Embryonic facial prominence (tissue), 1 donor: ENCODE results near the gene ZNF106.

Experiments used
- DNase-seq: peaks from one replicate; pipeline ENCODE4 v3.0.0-alpha.2; 2016; ENCODE audit errors: extremely low spot score

ZNF106 gene

DNA sequence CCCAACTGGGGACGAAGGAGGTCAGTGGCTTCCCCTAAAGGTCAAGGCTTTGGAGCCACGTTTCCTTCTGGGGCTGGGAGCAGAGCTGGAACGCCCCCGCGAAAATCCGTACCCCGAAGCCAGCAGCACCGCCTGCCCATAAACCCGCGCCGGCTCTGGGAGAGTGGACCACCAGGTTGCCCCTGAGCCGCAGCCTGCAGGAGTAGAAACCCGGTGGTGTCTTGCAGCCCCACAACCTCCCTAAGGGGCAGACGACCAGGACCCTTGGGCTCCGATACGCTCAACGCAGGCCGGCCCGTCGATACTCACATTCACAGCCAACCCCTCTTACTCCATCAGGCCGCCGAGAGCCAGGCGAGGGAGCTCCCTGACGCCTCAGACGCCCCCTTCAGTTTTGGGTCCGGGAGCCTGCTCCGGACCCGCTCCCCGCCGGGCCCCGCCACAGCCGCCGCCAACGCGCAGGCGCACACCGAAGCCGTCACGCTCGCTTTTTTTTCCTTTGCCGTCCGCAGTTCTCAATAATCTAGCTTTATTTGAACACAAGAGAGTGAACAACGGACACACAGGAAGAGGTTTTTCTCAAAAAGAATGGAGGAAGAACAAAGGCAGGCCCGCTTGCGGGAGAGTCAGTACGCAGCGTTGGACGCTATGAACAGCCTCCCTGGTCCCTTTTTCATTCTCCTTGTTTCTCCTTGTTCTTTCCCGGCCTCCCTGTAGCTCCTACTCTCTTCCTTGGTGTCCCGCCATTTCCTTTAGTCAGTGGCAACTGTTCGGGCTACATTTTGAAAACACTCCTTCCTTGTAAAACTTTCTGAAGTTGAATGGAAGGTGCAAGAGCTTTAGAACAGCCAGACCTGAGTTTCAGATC is at the start of gene ZNF106:
ZNF106 (minus strand) TSS at position 471 of the 868 bp plus-strand sequence. CDS start 18,852 bp downstream, outside the sequence.
- peak; percentile 93 for DNase-seq

DNA sequence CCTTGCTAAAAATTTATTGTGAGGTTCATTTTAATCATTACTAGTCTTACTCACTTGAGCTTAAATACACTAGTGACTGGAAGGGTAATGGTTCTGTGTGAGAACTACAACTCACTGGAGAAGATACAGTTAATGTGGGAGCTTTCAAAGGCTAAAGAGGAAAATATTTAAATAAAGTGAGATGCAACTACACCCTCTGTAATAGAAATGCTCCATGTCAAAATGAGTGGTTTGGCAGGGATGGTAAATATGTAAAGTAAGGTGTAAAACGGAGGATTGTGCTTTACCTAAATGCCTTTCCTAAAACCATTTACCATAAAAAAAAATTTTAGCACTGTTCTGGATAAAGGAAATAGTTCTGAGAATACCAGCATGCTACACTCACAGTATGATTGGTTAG is 42.3 kb upstream of the ZNF106 start:
- DNase-seq = no peak

DNA sequence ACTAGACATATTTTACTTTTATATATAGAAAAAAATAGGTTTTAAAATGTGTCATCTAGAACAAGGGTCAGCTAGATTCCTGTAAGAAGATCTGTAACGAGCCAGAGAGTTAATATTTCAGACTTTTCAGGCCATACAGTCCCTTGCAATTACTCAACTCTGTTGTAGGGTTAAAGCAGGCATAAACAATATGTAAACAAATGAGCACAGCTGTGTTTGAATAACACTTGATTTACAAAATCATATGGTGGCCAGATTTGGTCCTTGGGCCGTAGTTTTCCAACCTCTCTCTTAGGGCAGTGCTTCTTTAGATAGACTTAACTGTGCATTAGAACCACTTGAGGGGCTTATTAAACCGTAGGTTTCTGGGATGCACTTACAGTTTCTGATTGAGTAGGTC is 38.0 kb upstream of the ZNF106 start:
- DNase-seq = no peak

DNA sequence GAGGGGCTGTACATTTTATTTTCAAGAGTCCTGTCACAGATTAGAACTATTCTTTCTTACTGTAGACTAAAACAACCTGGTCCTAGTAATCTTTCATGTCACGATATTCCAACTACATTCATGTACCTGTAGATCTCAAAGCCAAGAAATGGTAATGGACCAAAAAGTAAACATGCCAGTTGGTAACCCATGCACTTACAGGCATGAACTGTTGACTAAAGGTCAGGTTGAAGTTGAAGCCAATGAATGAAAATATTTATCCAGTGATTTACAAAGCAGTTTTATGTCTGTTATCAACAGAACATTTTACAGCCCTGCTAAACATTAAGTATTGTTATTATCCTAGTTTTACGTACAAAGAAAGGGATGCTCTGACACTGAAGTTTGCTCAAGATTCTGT is 32.4 kb upstream of the ZNF106 start:
- DNase-seq = no peak

DNA sequence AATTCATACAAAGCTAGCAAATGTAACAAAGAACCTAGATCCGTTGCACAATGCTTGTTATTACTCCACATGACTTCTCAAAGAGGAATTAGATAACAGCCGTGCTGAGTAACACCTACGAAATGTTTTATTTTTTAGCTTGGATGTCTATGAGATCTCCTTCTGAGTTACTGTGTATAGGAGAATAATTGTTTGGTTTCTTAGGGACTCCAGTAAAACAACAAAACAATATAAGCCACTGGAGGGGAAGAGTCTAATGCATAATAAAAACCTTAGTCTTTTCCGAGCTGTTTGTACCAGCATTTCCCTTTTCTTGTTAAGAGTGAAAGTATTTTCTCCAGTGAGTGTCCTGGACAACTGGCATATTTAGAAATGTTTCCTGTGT is 20.1 kb upstream of the ZNF106 start:
- DNase-seq = no peak

DNA sequence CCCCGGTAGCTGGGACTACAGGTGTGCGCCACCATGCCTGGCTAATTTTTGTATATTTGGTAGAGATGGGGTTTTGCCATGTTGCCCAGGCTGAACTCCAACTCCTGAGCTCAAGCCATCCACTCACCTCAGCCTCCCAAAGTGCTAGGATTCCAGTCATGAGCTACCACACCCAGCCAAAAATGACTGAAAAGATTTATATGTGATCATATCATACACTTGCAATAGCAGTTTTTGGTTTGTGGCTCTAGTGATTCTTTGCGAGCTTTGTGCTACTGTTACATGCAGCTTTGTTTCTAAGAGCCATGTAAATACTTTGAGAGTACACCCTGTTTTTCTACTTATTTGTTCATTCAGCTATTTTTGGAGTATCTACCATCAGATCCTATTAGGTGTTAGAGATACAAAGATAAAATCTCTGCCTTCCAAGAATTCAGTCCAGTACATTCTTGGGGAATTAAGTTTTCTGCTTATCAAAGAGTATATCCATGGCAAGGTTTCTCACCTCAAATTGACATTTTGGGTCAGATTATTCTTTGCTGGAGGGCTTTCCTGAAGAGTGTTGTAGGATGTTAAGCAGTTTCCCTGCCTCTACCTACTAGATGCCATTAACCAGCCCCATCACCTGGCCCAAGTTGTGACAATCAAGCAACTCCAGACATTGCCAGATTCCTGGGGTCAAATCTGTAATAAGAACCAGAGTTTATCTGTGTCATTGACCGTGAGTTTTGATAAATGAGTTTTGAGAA is 19.5 kb upstream of the ZNF106 start:
- DNase-seq = no peak

DNA sequence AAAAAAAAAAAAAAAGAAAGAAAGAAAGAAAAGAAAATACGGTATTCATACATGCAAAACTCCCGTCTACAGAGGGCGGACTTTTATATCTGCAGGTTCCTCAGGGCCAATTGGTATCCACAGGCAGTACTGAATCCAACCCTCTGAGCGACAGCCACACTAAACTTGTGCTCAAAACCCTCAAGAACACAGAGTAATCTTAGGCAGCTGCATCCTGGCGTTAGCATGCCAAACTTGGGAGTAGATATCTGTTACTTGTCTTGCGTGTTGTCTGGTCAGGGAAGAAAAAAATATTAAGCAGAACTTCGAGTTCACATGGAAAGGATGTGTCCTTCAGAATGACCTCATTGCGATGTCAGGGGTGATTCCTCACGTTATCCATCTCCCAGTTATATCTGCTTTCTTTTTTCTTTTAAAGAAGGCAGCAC is 17.3 kb upstream of the ZNF106 start:
- no peak for DNase-seq

DNA sequence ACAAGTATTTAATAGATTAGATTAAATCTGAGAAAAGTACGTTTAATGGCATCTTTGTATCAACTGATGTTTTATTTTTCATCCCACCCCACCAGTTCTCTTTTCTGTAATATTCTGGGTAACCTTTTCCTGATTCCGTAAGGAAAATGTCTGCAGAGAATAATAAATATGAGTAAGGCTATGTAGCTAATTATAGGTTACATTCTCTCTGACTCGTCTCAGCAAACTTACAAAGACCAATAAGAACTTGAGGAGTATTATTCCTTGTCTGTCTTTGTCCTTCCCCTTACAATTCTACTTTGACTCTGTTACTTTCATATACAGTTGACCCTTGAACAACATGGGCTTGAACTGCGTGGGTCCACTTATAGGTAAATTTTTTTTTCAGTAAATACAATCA is 16.6 kb upstream of the ZNF106 start:
- DNase-seq = no peak

DNA sequence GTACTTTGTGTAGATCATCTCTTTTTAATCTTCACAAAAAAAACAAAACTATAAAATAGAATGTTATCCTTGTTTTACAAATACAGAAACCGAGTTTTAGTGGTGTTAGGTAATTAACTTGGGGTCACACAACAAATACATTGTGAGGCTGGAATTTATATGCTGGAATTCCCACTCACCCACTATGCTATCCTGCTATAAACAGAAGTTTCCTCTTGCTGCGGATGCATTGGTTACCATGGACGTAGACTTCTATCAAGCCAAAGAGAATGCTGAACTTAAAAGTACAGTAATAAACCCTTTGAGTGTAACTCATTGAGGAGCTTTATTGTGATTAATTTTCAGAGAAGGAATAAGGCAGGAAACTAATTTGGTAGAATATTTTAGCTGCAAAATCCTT is 13.7 kb upstream of the ZNF106 start:
- no peak for DNase-seq

DNA sequence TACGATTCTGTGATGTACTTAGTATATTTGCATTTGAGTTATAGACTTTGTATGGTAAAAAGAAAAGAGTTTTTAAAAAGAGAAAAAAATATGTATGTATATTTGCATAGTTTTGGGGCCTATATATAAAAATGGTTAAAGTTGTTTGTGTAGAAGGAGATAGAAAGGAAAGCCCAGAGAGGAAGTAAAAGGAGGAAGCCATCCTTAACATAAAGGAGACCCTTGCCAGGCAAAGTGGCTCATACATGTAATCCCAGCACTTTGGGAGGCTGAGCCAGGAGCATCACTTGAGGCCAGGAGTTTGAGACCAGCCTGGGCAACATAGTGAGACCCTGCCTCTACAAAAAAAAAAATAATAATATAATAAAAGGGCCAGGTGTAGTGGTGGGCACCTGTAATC is 12.9 kb upstream of the ZNF106 start:
- no peak for DNase-seq

DNA sequence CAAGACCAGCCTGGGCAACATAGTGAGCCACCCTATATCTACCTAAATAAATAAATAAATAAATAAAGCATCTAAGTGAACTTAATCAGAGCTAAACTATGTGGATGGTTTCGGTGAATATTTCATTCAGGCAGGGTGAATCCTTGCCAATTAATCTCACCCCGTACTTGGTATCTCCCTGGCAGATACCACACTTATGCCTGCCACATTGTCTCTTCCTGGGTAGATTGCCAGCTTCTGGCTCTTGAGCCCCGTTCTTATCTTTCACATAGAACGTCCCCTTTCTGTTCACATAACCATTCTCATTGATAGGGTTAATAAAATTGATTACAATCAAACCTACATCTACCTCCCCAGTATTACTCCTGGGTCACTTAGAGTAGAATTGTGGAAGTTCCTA is 11.5 kb upstream of the ZNF106 start:
- DNase-seq = no peak

DNA sequence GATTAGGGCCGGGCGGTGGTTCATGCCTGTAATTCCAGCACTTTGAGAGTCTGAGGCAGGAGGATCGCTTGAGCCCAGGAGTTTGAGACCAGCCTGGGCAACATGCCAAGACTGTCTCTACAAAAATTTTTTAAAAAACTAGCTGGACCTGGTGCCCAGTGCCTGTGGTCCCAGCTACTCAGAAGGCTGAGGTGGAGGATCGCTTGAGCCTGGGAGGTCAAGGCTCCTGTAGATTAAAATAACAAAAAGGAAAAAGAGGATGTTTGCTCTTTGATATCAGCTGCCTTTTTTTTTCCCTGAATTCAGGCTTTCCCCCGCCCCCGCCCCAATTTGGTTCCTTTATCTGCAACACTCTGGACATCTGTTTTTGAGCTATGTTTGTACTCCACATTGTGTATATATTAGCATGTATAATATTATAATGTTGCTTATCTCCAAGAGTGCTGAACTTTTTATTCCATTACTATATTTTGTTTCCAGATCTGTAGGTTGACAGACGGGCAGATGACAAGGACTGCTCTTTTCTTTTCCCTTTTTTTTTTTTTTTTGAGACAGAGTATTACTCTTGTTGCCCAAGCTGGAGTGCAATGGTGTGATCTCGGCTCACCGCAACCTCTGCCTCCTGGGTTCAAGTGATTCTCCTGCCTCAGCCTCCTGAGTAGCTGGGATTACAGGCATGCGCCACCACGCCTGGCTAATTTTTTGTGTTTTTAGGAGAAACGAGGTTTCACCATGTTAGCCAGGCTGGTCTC is 9.1 kb upstream of the ZNF106 start:
- DNase-seq = no peak

DNA sequence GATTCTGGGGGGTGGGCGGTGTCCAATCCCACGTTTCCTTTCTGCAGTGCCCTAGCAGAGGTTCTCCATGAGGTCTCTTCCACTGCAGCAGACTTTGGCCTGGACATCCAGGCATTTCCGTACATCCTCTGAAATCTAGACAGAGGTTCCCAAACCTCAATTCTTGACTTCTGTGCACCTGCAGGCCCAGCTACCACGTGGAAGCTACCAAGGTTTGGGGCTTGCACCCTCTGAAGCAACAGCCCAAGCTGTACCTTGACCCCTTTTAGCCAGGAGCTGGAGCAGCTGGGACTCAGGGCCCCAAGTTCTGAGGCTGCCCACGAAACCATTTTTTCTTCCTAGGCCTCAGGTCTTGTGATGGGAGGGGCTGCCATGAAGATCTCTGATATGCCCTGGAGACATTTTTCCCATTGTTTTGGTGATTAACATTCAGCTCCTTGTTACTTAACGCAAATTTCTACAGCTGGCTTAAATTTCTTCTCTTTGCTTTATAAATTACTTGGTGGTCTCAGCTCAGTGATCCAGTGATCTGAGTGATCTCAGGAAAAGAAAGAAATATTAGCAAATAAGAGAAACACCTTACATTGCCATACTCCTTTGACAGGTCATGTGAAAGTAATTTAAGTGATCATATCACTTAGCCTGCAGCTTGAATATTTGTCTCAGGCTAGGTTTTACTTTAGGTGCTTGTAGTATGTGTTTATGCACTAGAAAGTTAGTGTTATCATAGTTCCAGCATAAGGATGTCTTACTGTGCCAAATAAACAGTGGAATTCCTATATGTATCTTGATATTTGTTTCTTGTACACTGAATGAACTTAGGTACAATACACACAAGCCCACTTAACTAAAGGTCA is 7.5 kb upstream of the ZNF106 start:
- no peak for DNase-seq

DNA sequence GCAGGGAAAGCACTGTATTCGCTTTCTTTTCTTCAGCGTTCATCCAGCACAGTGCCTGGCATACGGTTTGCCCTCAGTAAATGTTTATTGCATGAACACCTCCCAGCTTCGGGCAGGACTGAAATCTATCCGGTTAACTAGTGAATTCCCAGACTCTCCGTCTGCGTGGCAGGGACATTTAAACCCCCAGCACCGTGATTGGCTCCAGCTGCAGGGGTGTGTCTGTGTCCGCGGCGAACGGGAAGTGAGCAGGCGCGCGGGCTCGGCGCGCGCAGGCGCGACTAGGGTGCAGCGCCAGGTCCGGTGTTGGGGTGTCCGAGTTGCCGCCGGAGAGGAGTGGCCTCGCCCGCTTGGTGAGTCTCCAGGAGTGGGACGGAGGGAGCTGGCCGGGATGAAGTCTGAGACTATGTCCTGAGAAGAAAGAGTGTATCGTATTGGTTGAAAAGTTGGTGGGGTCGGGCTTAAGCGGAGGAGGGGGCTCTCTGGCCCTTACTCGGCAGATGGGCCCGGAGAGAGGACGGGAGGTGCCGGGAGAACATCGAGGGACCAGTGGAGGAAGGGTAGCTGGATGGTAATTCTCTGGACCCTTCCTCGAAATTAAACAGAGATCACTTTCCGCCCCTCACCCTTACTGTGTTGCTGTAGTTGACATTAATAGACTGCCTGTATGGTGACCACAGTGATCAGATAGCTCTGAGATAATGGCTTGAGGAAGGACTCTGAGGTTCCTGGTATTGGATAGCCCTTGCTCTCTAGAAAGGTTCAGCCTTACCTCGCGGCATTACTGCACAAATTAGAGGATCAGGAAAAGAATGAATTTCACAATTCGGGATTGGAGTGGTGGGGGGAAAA is 4.6 kb upstream of the ZNF106 start, which contains the start of gene SNAP23:
SNAP23 (plus strand) TSS at position 274 of the 852 bp plus-strand sequence. CDS start 16,213 bp downstream, outside the sequence.
- DNase-seq = peak; percentile 87

DNA sequence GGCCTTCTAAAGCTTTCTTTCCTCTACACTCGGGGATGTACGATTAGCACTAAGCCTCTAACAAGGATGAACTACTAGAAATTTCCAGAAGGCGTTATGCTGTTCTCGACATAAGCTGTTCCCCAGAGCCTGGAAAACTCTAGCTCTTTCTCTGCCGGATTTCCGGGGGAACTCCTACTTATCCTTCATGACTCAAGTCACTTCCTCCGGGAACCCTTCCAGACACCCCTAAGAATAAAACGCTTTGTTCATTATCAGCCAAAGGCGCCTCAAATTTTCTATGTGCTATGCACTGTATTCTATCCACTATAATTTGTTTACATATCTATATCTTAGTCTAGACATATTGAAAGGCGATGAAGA is 4.0 kb upstream of the ZNF106 start:
- peak; percentile 6 for DNase-seq

DNA sequence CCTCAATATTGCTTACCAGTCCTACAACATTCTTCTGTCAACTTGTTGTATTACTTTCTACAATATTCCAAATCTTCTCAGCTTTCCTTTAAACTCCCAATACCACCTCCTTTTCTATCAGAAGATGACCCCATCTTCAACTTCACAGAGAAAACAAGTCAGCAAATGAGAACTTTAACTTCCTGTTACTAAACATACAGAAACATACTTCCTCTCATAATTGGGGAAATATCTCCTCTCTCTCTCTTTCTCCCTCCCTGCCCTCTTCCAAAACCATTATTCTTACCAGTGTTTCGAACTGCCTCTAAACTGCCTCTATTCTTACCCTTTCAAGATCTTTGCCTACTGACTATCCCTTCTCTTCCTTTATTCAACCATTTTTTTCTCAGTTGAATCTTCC is 2.7 kb upstream of the ZNF106 start:
- DNase-seq = no peak

DNA sequence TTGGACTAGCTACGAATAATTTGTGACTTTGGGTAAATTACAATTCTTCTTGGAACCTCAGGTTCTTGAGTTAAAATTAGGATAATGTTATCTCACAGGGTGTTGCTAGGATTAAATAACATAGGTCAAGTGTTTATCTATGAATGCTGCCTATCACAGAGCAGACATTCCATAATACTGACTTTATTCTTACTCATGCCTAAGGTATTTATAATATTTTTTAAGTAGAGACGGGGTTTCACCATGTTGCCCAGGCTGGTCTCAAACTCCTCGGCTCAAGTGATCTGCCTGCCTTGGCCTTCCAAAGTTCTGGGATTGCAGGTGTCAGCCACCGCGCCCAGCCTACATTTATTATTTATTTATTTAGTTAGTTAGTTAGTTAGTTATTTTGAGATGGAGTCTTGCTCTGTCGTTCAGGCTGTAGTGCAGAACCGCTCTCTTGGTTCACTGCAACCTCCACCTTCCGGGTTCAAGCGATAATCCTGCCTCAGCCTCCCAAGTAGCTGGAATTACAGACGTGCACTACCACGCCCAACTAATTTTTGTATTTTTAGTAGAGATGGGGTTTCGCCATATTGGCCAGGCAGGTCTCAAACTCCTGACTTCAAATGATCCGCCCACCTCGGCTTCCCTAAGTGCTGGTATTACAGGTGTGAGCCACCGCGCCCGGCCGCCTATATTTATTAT is 741 bp upstream of the ZNF106 start:
- DNase-seq = no peak

DNA sequence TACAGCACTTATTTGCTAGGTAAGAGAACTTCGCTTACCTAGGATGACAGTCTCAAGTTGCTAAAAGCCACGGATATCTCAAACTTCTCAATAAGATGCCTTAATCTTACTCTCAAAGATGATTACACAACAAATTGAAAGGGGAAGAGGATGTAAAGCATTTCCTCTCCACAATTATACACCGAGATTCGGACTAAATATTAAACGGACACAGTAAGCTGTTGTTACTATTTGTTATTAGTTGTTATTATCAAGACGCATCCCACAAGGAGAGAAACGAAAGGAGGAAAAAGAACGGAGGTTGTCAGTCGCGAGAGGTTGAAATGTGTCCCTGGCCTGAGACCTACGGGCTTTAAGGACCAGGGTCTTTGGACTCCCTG is 660 bp downstream of the ZNF106 start:
- DNase-seq = no peak

DNA sequence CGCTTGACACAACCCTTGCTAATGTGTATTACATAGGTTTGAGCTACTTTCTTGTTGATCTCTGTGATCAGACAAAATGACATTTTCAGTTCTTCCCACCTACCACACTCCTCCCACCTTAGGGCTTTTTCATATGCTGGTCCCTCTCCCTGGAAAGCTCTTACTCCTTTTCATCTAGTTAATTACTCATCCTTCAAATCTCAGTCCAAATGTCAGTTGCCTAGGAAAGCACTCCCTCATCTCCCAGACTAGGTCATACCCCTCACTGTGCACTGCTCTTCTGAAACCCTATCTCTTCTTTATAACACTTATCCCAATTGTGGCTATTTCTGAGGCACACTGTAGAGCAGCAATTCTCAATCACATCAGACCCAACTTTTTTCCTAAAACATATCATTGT is 7.3 kb downstream of the ZNF106 start:
- no peak for DNase-seq

DNA sequence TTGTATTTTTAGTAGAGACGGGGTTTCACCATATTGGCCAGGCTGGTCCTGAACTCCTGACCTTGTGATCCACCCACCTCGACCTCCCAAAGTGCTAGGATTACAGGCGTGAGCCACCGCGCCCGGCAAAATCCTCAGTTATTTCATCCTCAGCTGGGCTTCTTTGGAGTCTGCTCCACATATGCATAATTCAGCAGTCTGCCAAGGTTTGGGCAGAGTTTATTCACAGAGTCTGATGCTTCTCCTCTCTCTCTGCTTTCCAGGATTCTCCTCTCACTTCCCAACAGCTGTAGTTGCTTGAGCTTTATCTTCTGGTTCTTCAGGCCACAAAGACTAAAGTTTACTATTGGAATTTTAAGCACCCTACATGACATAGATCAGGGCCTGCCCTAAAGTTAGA is 8.2 kb downstream of the ZNF106 start:
- DNase-seq = no peak
